ENCODE results near the gene TMEM209.

Gene TMEM209

GRCh38 chr7:130141161-130141883 is 63.9 kb downstream of the TMEM209 start:
- TF ChIP-seq, protein P1, sequence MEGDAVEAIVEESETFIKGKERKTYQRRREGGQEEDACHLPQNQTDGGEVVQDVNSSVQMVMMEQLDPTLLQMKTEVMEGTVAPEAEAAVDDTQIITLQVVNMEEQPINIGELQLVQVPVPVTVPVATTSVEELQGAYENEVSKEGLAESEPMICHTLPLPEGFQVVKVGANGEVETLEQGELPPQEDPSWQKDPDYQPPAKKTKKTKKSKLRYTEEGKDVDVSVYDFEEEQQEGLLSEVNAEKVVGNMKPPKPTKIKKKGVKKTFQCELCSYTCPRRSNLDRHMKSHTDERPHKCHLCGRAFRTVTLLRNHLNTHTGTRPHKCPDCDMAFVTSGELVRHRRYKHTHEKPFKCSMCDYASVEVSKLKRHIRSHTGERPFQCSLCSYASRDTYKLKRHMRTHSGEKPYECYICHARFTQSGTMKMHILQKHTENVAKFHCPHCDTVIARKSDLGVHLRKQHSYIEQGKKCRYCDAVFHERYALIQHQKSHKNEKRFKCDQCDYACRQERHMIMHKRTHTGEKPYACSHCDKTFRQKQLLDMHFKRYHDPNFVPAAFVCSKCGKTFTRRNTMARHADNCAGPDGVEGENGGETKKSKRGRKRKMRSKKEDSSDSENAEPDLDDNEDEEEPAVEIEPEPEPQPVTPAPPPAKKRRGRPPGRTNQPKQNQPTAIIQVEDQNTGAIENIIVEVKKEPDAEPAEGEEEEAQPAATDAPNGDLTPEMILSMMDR (conservative IDR thresholded peaks at IDR 0.05; ENCODE audit: low read depth, low read length) = no peak
- peak; percentile 86 for DNase-seq (ENCODE audit: low read depth)
- peak overlapping the region; percentile 68 for H3K4me3 ChIP-seq (ENCODE audit: low read depth, low read length)

DNA sequence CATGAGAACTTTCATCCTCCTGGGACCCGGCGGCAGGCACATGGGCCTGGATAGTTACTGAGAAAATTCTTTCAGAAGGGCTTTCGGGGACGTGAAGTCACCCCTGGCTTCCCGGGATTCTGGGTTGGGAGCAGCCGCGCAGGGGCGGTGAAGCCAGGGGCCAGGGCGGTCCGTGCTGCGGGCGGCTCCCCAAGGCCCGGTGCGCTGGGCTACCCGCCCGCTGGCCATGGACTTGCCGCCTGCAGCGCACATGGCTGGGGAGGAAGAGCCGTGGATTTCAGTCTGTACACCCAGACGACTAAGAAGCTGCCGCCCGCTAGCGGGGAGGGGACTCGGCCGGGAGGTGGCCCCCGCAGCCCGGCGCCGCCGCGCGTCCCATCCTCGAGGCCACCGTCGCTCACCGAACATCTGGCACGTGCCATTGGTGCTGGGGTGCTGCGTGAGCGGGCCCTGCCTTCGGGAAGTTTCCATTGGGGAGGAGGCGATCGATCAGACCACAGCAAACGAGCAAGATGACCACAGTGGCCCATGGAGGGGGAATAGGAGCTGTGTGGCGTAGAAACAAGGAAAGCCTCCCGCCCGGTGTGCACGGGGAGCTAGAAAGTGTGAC is 64.5 kb downstream of the TMEM209 start:
- H3K4me3 ChIP-seq (ENCODE audit: low read depth, low read length) = peak overlapping the region; percentile 68
- DNase-seq (ENCODE audit: low read depth) = no peak
- TF ChIP-seq, protein P1 (conservative IDR thresholded peaks at IDR 0.05; ENCODE audit: low read depth, low read length) = no peak

DNA sequence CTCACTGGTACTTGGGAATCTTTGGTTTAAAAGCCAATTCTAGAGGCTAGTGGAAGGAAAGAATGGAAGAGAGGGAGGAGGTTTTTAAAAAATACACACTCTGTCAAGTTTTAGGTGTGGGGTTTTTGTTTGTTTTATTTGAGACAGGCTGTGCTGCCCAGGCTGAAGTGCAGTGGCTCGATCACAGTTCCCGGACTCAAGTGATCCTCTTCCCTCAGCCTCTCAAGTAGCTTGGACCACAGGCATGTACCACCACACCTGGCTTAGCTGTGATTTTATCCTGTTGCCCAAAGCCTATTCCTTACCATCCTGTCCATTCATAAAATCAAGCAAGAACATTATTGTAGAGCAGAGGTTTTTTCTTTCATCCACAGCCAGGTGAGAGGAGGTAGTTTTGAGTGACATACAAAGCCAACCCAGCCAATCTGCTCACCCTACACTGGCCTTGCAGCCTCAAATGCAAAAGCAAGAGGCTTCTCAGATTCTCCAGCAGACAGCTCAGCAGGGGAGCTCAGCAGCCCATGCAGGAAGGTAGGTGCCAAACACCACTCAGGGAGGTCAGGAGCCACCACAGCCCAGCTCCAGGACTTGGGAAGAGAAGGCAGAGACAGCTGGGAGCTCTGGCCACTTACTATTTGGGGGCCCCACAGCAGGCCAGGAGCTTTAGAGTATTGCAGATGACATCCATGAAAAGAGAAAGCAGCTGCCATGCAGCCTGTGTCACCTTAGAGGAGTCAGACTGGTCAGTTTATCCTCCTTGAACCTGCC is 65.8 kb downstream of the TMEM209 start:
- TF ChIP-seq, protein P1 (conservative IDR thresholded peaks at IDR 0.05; ENCODE audit: low read depth, low read length) = no peak
- no peak for DNase-seq (ENCODE audit: low read depth)
- no peak overlapping the region for H3K4me3 ChIP-seq (ENCODE audit: low read depth, low read length)

- DNase-seq (ENCODE audit: low read depth) = no peak
- TF ChIP-seq, protein P1 (conservative IDR thresholded peaks at IDR 0.05; ENCODE audit: low read depth, low read length) = no peak
Observed at GRCh38 chr7:130137207-130137606, 68.0 kb downstream of the TMEM209 start.

GRCh38 chr7:130136579-130137167 is 68.5 kb downstream of the TMEM209 start:
- H3K4me3 ChIP-seq (ENCODE audit: low read depth, low read length) = no peak overlapping the region
- DNase-seq (ENCODE audit: low read depth) = no peak
- TF ChIP-seq, protein P1 (conservative IDR thresholded peaks at IDR 0.05; ENCODE audit: low read depth, low read length) = no peak

More at GRCh38 chr7:130137207-130137606, 68.0 kb downstream of the TMEM209 start:
- no peak overlapping the region for H3K4me3 ChIP-seq (ENCODE audit: low read depth, low read length)

GRCh38 chr7:130135208-130136205 is 69.7 kb downstream of the TMEM209 start:
- TF ChIP-seq, protein P1 (conservative IDR thresholded peaks at IDR 0.05; ENCODE audit: low read depth, low read length) = no peak
- H3K4me3 ChIP-seq (ENCODE audit: low read depth, low read length) = no peak overlapping the region
- DNase-seq (ENCODE audit: low read depth) = peak; percentile 33
